ENCODE measurements around the gene PDK3.

DNA sequence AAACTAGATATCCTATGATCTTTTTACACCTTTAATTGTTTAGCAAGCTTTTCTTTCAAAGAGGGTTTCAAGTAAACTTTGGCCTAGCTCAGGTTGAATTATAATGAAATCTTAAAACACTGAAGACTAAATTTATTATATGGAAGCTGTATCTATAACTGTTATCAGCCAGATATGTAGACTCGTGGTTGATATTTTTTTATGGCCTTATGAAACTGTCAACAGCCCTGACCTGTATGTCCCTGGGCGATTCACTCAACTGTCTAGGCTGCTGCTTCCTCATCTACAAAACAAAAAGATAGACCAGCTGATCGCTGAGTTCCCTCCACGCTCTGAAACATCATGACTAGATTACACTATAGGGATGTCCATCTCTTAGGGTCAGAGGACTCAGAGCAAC is 21.2 kb upstream of the PDK3 start:
- no peak for TF ChIP-seq POLR2A (IDR thresholded peaks at IDR 0.05)
- no peak for TF ChIP-seq CTCF (IDR thresholded peaks at IDR 0.05)
